ENCODE measurements around the gene FRMD3. TPM values are rescaled to one million over a fixed set of nuclear protein-coding genes. Genes with fewer than 3 reads are reported as not detected.

The FRMD3 gene
- polyA plus RNA-seq, 1 donor from 2014 or later: 13.0 TPM

DNA sequence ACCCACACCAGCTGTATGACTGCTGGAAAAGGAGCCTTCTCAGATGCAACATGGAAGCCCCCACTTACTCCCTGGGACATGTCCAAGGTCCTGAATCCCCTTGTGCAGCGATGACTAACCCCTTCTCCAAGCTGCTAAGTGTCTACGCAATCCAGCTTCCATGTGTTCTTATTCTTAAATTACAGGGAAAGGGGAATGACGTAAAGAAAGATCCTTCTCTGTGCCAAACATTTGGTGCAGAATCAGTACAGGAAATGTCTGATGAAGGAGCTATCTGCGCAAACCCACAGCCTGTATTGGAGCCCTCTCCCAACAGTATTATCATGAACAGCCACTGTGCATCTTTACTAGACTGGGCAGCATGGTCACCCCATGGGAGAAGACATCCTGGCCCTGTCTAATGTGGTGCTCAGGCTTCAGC, 183.2 kb downstream of the FRMD3 start:
- Histone ChIP-seq H3K4me2 (ENCODE audit: low read length) (no peak overlapping the region), H2AFZ (ENCODE audit: low read depth, low read length) (no peak overlapping the region), H3K9me3 (ENCODE audit: low read length) (no peaks in the 10 kb centered on the region), H3K9ac (ENCODE audit: low read length) (no peak overlapping the region), H4K20me1 (ENCODE audit: insufficient read depth) (no peaks in the 10 kb centered on the region), H3K9me2 (ENCODE audit: insufficient read depth, low read length) (no peaks in the 10 kb centered on the region), H3K36me3 (ENCODE audit: insufficient read depth, low read length) (no peaks in the 10 kb centered on the region), H3K27me3 (ENCODE audit: insufficient read depth, low read depth, low read length) (no peaks in the 10 kb centered on the region), H3K4me3 (ENCODE audit: low read length) (no peak overlapping the region), H3K79me2 (replicated peaks; ENCODE audit: insufficient read depth, low read length) (no peaks in the 10 kb centered on the region), H3F3A (ENCODE audit: insufficient read depth, low read length, poor library complexity, severe bottlenecking) (no peaks in the 10 kb centered on the region), H3K27ac (ENCODE audit: low read length) (no peak overlapping the region)
- TF ChIP-seq, protein P1, sequence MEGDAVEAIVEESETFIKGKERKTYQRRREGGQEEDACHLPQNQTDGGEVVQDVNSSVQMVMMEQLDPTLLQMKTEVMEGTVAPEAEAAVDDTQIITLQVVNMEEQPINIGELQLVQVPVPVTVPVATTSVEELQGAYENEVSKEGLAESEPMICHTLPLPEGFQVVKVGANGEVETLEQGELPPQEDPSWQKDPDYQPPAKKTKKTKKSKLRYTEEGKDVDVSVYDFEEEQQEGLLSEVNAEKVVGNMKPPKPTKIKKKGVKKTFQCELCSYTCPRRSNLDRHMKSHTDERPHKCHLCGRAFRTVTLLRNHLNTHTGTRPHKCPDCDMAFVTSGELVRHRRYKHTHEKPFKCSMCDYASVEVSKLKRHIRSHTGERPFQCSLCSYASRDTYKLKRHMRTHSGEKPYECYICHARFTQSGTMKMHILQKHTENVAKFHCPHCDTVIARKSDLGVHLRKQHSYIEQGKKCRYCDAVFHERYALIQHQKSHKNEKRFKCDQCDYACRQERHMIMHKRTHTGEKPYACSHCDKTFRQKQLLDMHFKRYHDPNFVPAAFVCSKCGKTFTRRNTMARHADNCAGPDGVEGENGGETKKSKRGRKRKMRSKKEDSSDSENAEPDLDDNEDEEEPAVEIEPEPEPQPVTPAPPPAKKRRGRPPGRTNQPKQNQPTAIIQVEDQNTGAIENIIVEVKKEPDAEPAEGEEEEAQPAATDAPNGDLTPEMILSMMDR (IDR thresholded peaks at IDR 0.05; ENCODE audit: poor library complexity, severe bottlenecking): no peak
- TF ChIP-seq EZH2 (IDR thresholded peaks at IDR 0.05; ENCODE audit: borderline replicate concordance, insufficient read depth, low read length, poor library complexity, severe bottlenecking) (no peak), TAF1 (IDR thresholded peaks at IDR 0.05; ENCODE audit: low read depth) (no peak), EP300 (conservative IDR thresholded peaks at IDR 0.05; ENCODE audit: poor library complexity, severe bottlenecking) (no peak), POLR2AphosphoS5 (IDR thresholded peaks at IDR 0.05) (no peak), RAD21 (conservative IDR thresholded peaks at IDR 0.05) (no peak), SMC3 (conservative IDR thresholded peaks at IDR 0.05; ENCODE audit: poor library complexity) (no peak), MXI1 (conservative IDR thresholded peaks at IDR 0.05; ENCODE audit: poor library complexity, severe bottlenecking) (no peak)
- TF ChIP-seq, protein P2, sequence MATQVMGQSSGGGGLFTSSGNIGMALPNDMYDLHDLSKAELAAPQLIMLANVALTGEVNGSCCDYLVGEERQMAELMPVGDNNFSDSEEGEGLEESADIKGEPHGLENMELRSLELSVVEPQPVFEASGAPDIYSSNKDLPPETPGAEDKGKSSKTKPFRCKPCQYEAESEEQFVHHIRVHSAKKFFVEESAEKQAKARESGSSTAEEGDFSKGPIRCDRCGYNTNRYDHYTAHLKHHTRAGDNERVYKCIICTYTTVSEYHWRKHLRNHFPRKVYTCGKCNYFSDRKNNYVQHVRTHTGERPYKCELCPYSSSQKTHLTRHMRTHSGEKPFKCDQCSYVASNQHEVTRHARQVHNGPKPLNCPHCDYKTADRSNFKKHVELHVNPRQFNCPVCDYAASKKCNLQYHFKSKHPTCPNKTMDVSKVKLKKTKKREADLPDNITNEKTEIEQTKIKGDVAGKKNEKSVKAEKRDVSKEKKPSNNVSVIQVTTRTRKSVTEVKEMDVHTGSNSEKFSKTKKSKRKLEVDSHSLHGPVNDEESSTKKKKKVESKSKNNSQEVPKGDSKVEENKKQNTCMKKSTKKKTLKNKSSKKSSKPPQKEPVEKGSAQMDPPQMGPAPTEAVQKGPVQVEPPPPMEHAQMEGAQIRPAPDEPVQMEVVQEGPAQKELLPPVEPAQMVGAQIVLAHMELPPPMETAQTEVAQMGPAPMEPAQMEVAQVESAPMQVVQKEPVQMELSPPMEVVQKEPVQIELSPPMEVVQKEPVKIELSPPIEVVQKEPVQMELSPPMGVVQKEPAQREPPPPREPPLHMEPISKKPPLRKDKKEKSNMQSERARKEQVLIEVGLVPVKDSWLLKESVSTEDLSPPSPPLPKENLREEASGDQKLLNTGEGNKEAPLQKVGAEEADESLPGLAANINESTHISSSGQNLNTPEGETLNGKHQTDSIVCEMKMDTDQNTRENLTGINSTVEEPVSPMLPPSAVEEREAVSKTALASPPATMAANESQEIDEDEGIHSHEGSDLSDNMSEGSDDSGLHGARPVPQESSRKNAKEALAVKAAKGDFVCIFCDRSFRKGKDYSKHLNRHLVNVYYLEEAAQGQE (IDR thresholded peaks at IDR 0.05; ENCODE audit: borderline replicate concordance): no peak

DNA sequence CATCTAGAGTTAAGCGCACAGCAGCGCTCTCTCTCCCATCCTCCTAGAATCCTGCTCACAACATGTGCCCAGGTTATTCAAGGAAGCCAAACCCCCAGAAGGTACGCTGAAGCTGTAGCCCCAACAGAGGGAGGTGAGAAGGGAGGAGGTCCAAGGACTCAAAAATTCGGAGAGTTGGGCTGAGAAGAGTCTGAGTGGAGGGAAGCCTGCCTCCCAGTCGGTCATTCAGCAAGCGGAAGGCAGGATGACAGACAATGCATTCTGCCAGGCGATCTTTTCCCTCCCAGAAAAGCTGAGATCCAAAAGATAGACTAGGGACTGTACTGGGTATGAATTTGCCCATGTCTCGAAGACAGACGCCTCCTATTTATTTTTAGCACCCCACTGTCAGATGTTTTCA, 189.2 kb downstream of the FRMD3 start:
- H3K9me2 ChIP-seq (ENCODE audit: insufficient read depth, low read length): no peaks in the 10 kb centered on the region
- H3K4me2 ChIP-seq (ENCODE audit: low read length): no peak overlapping the region
- no peak overlapping the region for H3K27ac ChIP-seq (ENCODE audit: low read length)
- no peaks in the 10 kb centered on the region for H3F3A ChIP-seq (ENCODE audit: insufficient read depth, low read length, poor library complexity, severe bottlenecking)
- H3K9me3 ChIP-seq (ENCODE audit: low read length): no peaks in the 10 kb centered on the region
- no peaks in the 10 kb centered on the region for H4K20me1 ChIP-seq (ENCODE audit: insufficient read depth)
- H3K4me3 ChIP-seq (ENCODE audit: low read length): no peak overlapping the region
- TF ChIP-seq POLR2AphosphoS5 (IDR thresholded peaks at IDR 0.05) (no peak), MXI1 (conservative IDR thresholded peaks at IDR 0.05; ENCODE audit: poor library complexity, severe bottlenecking) (no peak), RAD21 (conservative IDR thresholded peaks at IDR 0.05) (no peak), TAF1 (IDR thresholded peaks at IDR 0.05; ENCODE audit: low read depth) (no peak), EZH2 (IDR thresholded peaks at IDR 0.05; ENCODE audit: borderline replicate concordance, insufficient read depth, low read length, poor library complexity, severe bottlenecking) (no peak)
- TF ChIP-seq, protein P2 (IDR thresholded peaks at IDR 0.05; ENCODE audit: borderline replicate concordance): no peak
- TF ChIP-seq, protein P1 (IDR thresholded peaks at IDR 0.05; ENCODE audit: poor library complexity, severe bottlenecking): no peak
- H2AFZ ChIP-seq (ENCODE audit: low read depth, low read length): no peak overlapping the region
- no peaks in the 10 kb centered on the region for H3K79me2 ChIP-seq (replicated peaks; ENCODE audit: insufficient read depth, low read length)
- H3K36me3 ChIP-seq (ENCODE audit: insufficient read depth, low read length): no peaks in the 10 kb centered on the region
- H3K27me3 ChIP-seq (ENCODE audit: insufficient read depth, low read depth, low read length): no peaks in the 10 kb centered on the region
- no peak overlapping the region for H3K9ac ChIP-seq (ENCODE audit: low read length)

All from neural cell (in vitro differentiated cells).